Progenitor cell of endocrine pancreas (in vitro differentiated cells): Measurements from ENCODE around the gene GZMM. TPM values are rescaled to one million over a fixed set of nuclear protein-coding genes. Genes with fewer than 3 reads are reported as not detected.

Source experiments
- DNase-seq: peaks from one replicate; pipeline ENCODE4 v3.0.0; 2021; ENCODE audit warnings: low spot score; ENCODE audit not compliant: unreplicated experiment
- H3K27ac Mint-ChIP-seq: 2 replicates; pipeline ENCODE4 v1.8.0; 2021; ENCODE audit warnings: mild to moderate bottlenecking, moderate library complexity, mixed read lengths
- H3K27me3 Mint-ChIP-seq: 2 replicates; pipeline ENCODE4 v1.8.0; 2021; ENCODE audit warnings: mixed read lengths
- H3K36me3 Mint-ChIP-seq: 2 replicates; pipeline ENCODE4 v1.8.0; 2022; ENCODE audit warnings: mixed read lengths; ENCODE audit not compliant: insufficient read depth
- H3K4me1 Mint-ChIP-seq: 2 replicates; pipeline ENCODE4 v1.8.0; 2021; ENCODE audit warnings: low read depth, mixed read lengths
- H3K4me3 Mint-ChIP-seq: 2 replicates; pipeline ENCODE4 v1.8.0; 2021; ENCODE audit warnings: low read depth, mild to moderate bottlenecking, moderate library complexity, mixed read lengths
- H3K9me3 Mint-ChIP-seq: 2 replicates; pipeline ENCODE4 v1.8.0; 2021; ENCODE audit warnings: low read depth, mixed read lengths
- CTCF ChIP-seq: fragments of 200-600 bp; sonication (generic); IDR thresholded peaks from one replicate; pipeline ENCODE4 v1.5.0; 2021; ENCODE audit warnings: antibody characterized with exemption, mild to moderate bottlenecking; ENCODE audit not compliant: unreplicated experiment
- total RNA-seq: library from RNA; stranded (reverse); gene quantifications from 2 replicates; pipeline ENCODE4 v1.2.1, GENCODE V29; 2021

The GZMM gene
- total RNA-seq, 1 donor from 2014 or later: 0.31 TPM

- DNase-seq: no peak
- no peaks in the 10 kb centered on the region for H3K36me3 Mint-ChIP-seq
- peaks cover 28% of the 10 kb centered on the region for H3K27me3 Mint-ChIP-seq
- no peak for TF ChIP-seq CTCF
- H3K27ac Mint-ChIP-seq: no peak overlapping the region
- no peak overlapping the region for H3K4me3 Mint-ChIP-seq
- no peaks in the 10 kb centered on the region for H3K9me3 Mint-ChIP-seq
- no peaks in the 10 kb centered on the region for H3K4me1 Mint-ChIP-seq
Measured at GRCh38 chr19:496986-497385, 46.9 kb upstream of the GZMM start.

- H3K36me3 Mint-ChIP-seq: no peaks in the 10 kb centered on the region
- H3K4me3 Mint-ChIP-seq: no peak overlapping the region
- no peak overlapping the region for H3K27ac Mint-ChIP-seq
- no peak for DNase-seq
- peaks cover 31% of the 10 kb centered on the region for H3K27me3 Mint-ChIP-seq
- H3K9me3 Mint-ChIP-seq: no peaks in the 10 kb centered on the region
- TF ChIP-seq CTCF: no peak
- H3K4me1 Mint-ChIP-seq: no peaks in the 10 kb centered on the region
Measured at GRCh38 chr19:497491-497868, 46.4 kb upstream of the GZMM start.

GRCh38 chr19:497869-498510 is 45.9 kb upstream of the GZMM start:
- no peaks in the 10 kb centered on the region for H3K4me1 Mint-ChIP-seq
- DNase-seq: no peak
- no peak overlapping the region for H3K27ac Mint-ChIP-seq
- H3K36me3 Mint-ChIP-seq: no peaks in the 10 kb centered on the region
- no peaks in the 10 kb centered on the region for H3K9me3 Mint-ChIP-seq
- peaks cover 36% of the 10 kb centered on the region for H3K27me3 Mint-ChIP-seq
- no peak for TF ChIP-seq CTCF
- no peak overlapping the region for H3K4me3 Mint-ChIP-seq

GRCh38 chr19:498511-498891 is 45.4 kb upstream of the GZMM start:
- H3K4me3 Mint-ChIP-seq: no peak overlapping the region
- no peak for DNase-seq
- TF ChIP-seq CTCF: no peak
- H3K27ac Mint-ChIP-seq: no peak overlapping the region
- H3K27me3 Mint-ChIP-seq: peaks cover 36% of the 10 kb centered on the region
- H3K4me1 Mint-ChIP-seq: no peaks in the 10 kb centered on the region
- no peaks in the 10 kb centered on the region for H3K36me3 Mint-ChIP-seq
- no peaks in the 10 kb centered on the region for H3K9me3 Mint-ChIP-seq

- no peak for TF ChIP-seq CTCF
- DNase-seq: no peak
- Mint-ChIP-seq H3K9me3 (no peaks in the 10 kb centered on the region), H3K4me1 (no peaks in the 10 kb centered on the region), H3K27ac (no peak overlapping the region), H3K27me3 (peaks cover 32% of the 10 kb centered on the region), H3K36me3 (no peaks in the 10 kb centered on the region), H3K4me3 (no peak overlapping the region)
Measured at GRCh38 chr19:498977-499623, 44.8 kb upstream of the GZMM start.
